Activated naive CD4-positive, alpha-beta T cell treated with Interleukin-2 at 50 U/mL for 16 hours (primary cell): ENCODE data around the gene CRYBG2.
A peak's percentile ranks its signal among the peaks of the same experiment; 100 is the strongest.
"Not testable (repeated sequence)": the region's sequence is repeated elsewhere in the genome, so short reads cannot be mapped to it uniquely, and the experiment has no call there.

Source experiments
- DNase-seq: peaks from one replicate; pipeline ENCODE4 v3.0.0-alpha.2; 2020

Gene CRYBG2

GRCh38 chr1:26349877-26350244 is 4.1 kb downstream of the CRYBG2 start:
- DNase-seq = no peak

GRCh38 chr1:26349188-26349876 is 4.6 kb downstream of the CRYBG2 start:
- no peak for DNase-seq

- DNase-seq = no peak
Observed at GRCh38 chr1:26346274-26347033, 7.5 kb downstream of the CRYBG2 start.

GRCh38 chr1:26345718-26346117 is 8.2 kb downstream of the CRYBG2 start:
- no peak for DNase-seq

DNA sequence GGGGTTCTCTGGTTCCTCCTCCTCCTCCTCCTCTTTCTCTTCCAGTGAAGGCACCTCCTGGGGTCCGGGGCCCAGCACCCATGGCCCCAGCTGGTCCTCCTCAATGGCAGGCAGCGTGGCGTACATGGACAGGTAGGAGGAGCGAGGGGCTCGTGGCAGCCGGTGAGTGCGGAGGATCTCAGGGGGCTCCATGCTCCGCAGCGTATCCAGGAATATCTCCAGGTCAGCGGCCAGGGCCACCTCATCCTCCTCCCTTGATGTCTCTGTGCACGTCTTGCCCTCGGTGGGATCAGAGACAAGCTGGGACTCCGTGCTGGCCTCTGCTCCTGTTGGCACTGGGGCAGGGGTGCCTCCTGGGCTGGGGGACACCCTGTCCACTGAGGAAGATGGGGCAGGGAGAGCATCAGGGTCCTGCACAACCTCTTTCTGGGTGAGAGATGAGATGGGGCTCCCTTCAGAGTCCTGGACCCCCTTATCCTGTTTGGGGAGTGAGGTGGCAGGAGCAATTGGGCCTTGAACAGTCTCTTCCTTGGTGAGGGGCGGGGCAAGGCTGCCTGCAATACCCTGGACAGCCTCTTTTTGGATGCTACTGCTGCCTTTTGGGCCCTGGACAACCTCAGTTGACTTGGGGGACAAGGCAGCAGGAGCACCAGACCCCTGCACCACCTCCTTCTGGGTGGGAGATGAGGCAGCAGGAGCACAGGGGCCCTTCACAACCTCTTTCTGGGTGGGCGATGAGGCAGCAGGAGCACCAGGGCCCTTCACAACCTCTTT is 9.6 kb downstream of the CRYBG2 start:
- DNase-seq = no peak

DNA sequence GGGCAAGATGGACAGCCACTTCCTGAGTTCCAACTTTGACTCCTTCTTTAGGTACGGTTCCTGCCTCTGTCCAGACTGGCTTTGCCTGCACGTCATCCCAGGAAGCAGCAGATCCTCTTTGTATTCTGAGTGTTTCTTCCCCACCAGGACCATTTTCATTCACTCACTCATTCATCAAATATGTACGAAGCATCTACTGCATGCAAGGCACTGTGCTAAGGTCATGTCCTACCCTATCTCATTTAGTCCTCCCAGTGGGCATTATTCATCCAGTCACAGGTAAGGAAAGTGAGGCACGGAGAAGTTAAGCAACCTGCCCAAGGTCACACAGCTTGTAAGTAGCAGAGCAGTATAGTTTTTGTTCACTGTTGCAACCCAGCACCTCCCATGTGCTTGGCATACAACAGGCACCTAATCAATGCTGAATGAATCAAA is 13.9 kb downstream of the CRYBG2 start:
- DNase-seq = no peak

- no peak for DNase-seq
Observed at GRCh38 chr1:26338670-26339069, 15.3 kb downstream of the CRYBG2 start.

DNA sequence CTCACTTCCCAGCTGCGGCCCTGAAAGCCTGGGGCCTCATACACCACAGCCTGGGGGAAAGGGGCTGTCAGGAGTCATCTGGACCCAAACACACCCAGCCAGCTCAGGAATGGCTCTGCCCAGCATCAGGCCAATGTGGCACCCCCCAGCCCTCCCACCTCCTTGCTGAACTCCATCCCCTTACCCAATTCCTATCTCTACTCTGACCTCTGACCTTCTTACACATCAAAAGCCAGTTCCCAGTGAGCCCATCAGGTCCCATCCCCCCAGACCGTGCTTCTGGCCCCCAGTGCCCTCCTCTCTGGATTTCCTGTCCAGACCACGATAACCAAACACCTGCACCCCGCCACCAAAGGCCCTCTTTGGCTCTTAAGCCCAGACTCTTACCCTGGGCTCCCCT is 16.3 kb downstream of the CRYBG2 start:
- DNase-seq = no peak

DNA sequence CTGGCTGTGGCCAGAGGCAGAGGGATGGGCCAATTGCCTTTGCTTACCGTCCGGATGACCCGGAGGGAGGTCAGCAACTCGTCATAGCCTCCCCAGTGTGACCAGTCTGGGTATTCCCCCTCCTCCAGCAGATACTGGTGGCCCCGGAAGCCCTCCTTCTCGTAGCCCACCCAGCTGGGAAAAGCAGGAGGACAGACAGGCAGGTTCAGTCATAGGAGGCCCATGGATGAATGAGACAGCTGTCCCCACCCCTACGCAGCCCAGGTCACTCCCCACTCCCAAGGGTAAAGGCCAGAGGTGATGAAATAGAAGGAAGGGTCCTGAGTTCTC is 16.8 kb downstream of the CRYBG2 start:
- no peak for DNase-seq

- peak; percentile 88 for DNase-seq
Observed at GRCh38 chr1:26336477-26337205, 17.3 kb downstream of the CRYBG2 start.

- peak; percentile 29 for DNase-seq
Observed at GRCh38 chr1:26335774-26336476, 18.0 kb downstream of the CRYBG2 start.

DNA sequence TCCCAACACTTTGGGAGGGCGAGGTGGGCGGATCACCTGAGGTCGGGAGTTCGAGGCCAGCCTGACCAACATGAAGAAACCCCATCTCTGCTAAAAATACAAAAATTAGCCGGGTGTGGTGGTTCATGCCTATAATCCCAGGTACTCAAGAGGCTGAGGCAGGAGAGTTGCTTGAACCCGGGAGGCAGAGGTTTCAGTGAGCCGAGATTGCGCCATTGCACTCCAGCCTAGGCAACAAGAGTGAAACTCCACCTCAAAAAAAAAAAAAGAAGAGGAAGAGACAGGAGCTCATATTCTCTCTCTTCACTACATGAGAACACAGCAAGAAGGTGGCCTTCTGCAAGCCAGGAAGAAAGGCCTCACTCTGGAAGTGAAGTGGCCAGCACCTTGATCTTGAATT is 20.6 kb downstream of the CRYBG2 start:
- not testable (repeated sequence) for DNase-seq

DNA sequence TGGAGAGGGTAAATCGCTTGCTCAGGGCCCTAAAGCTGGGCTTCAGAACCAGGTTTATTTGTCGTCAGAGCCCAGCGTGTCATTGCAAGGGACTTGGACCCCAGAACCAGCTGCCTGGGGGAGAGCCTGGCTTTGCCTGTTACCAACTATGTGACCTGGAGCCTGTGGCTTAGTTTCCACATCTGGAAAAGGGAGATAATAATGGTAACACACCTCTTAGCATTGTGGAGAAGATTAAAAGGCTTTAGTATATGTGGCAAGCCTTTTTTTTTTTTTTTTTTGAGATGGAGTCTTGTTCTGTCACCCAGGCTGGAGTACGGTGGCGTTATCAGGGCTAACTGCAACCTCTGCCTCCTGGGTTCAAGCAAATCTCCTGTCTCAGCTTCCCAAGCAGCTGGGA is 23.7 kb downstream of the CRYBG2 start:
- no peak for DNase-seq

GRCh38 chr1:26329380-26329779 is 24.6 kb downstream of the CRYBG2 start:
- not testable (repeated sequence) for DNase-seq

- DNase-seq = no peak
Observed at GRCh38 chr1:26328597-26328996, 25.3 kb downstream of the CRYBG2 start.

DNA sequence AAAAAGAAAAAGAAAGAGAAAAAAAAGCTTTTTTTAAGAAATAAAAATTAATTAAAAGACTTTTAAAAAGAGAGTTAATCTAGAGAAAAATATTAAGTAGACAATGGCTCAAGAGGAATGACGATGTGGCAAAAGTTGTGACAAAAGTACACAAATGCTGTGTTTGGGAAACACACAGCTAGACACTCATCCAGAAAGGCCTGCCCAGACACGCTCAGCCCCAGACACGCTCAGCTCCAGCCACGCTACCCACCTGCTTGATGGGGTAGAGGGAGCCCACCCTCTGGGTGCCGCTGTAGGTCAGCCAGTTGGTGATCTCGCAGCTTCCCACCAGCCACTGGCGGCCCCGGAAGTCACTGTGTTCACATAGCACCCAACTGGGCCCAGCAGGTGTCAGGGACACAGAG is 26.0 kb downstream of the CRYBG2 start:
- no peak for DNase-seq

GRCh38 chr1:26324550-26324949 is 29.4 kb downstream of the CRYBG2 start:
- DNase-seq = no peak

DNA sequence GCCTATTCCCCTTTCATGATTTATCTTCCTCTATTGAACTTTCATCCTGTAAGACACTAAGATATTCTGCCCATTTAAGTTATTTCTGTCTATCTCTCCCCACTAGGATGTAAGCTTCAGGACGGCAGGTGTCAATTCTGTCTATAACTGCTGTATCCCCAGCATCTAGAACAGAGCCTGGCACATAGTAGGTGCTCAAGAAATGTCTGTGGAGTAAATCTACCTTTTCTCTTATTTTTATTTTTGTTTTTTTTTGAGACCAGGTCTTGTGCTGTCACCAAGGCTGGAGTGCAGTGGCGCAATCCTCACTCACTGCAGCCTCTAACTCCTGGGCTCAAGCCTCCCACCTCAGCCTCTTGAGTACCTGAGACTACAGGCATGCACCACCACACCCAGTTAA is 30.5 kb downstream of the CRYBG2 start:
- DNase-seq = no peak

- DNase-seq = no peak
Observed at GRCh38 chr1:26322042-26322331, 31.9 kb downstream of the CRYBG2 start.

DNA sequence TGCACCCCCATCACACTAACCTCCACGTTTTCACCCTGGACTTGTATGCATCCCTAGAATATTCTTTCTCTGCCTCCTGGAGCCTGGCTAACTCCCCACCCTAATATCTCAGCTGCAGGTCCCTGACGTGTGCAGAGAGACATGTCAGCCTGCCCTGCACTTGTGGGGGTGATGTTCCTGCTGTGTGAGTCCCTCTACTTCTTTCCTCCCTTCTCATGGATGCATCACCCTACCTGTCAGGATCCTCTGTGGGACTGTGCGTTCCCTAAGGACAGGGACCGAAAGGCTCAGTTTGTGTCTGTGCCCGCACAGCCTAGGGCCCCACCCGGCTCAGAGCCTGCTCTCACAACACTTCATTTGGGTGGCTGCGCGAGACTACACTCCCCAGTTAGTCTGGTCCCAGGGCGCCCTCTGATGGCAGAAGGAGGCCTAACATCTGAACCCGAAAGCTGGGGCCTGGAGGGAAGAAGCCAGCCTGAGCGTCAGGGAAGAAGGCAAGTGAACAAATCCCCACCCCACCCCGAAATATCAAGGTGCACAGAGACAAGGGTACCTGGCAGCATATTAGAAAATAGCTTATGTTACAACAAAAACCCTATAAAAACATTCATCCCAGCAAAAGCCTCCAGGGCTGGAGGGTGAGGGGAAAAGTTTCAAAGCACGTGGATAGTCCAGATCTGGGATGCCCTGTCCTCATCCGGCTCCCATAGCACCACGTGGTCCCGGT is 32.5 kb downstream of the CRYBG2 start:
- peak; percentile 95 for DNase-seq

DNA sequence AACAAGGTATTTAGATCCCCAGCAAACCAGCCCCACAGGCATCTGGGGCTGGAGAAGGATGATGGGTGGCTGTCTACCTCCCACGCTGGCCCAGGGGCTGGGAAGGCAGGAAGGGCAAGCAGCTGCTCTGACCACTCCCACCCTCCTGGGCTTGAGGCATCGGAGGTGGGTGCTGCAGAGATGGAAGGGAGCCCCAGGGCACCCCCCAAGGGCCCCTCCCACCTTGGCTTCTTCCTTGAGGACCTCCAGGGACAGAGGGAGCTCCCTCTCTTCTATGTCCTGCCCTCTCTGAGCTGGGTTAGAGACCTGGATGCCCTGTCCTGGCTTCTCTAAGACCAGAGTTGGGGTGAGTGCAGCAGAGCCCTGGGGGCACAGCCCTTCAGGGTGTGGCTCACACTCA is 33.0 kb downstream of the CRYBG2 start:
- DNase-seq = no peak
